VCaP (cell line): ENCODE measurements around the gene AMMECR1L.
"Not testable (repeated sequence)": the region's sequence is repeated elsewhere in the genome, so short reads cannot be mapped to it uniquely, and the experiment has no call there.

Experiments
- H3K27ac ChIP-seq: fragments of 450-650 bp; 2 replicates; pipeline ENCODE4 v1.5.1; 2017
- CTCF ChIP-seq: fragments of 450-650 bp; conservative IDR thresholded peaks from 2 replicates; pipeline ENCODE4 v1.5.1; 2017; ENCODE audit warnings: mild to moderate bottlenecking, moderate library complexity

AMMECR1L gene

GRCh38 chr2:127893494-127893893 is 7.7 kb upstream of the AMMECR1L start:
- TF ChIP-seq CTCF = no peak

GRCh38 chr2:127893033-127893432 is 7.3 kb upstream of the AMMECR1L start:
- no peak for TF ChIP-seq CTCF
- no peak overlapping the region for H3K27ac ChIP-seq

More at GRCh38 chr2:127893494-127893893, 7.7 kb upstream of the AMMECR1L start:
- no peak overlapping the region for H3K27ac ChIP-seq

GRCh38 chr2:127891811-127892210 is 6.1 kb upstream of the AMMECR1L start:
- no peak for TF ChIP-seq CTCF
- H3K27ac ChIP-seq = no peak overlapping the region

GRCh38 chr2:127890756-127891155 is 5.0 kb upstream of the AMMECR1L start:
- not testable (repeated sequence) for H3K27ac ChIP-seq

GRCh38 chr2:127888772-127889171 is 3.0 kb upstream of the AMMECR1L start:
- H3K27ac ChIP-seq = no peak overlapping the region
- TF ChIP-seq CTCF = no peak

GRCh38 chr2:127887776-127888130 is 2.0 kb upstream of the AMMECR1L start:
- no peak for TF ChIP-seq CTCF
- peak overlapping the region; percentile 67 for H3K27ac ChIP-seq

GRCh38 chr2:127887082-127887775 is 1.5 kb upstream of the AMMECR1L start:
- H3K27ac ChIP-seq = peak overlapping the region; percentile 67
- TF ChIP-seq CTCF = no peak

GRCh38 chr2:127886593-127886935 is 808 bp upstream of the AMMECR1L start:
- peak overlapping the region; percentile 67 for H3K27ac ChIP-seq

GRCh38 chr2:127884861-127885740 is 655 bp downstream of the AMMECR1L start:
- peak overlapping the region; percentile 67 for H3K27ac ChIP-seq
